GM12878 (cell line): ENCODE results near the gene MRPL53. TPM values are rescaled to one million over a fixed set of nuclear protein-coding genes. Genes with fewer than 3 reads are reported as not detected.

Source experiments
- BACH1 ChIP-seq: fragments of 450-650 bp; IDR thresholded peaks from 2 replicates; pipeline ENCODE4 v1.6.1; 2017; ENCODE audit warnings: mild to moderate bottlenecking, borderline replicate concordance
- BHLHE40 ChIP-seq, 2 experiments: fragments of 450-650 bp in 1 of 2; IDR thresholded peaks; 2 replicates each; pipeline ENCODE4 v1.6.1; 2011 to 2017; ENCODE audit warnings: low read depth in 2 of 2, borderline replicate concordance in 1 of 2, improper control_type of control experiment in 1 of 2, low read length in 1 of 2, mild to moderate bottlenecking in 1 of 2
- CHD2 ChIP-seq: IDR thresholded peaks from 2 replicates; pipeline ENCODE4 v1.6.1; 2011; ENCODE audit warnings: low read depth, low read length, improper control_type of control experiment, borderline replicate concordance
- DPF2 ChIP-seq: fragments of 450-650 bp; IDR thresholded peaks from 2 replicates; pipeline ENCODE4 v1.6.1; 2017; ENCODE audit warnings: mild to moderate bottlenecking
- ETV6 ChIP-seq, 2 experiments: fragments of 450-650 bp in 1 of 2; IDR thresholded peaks in 1 of 2; conservative IDR thresholded peaks in 1 of 2; 2 replicates each; pipeline ENCODE4 v1.6.1; 2014; ENCODE audit warnings: antibody characterized with exemption in 1 of 2, borderline replicate concordance in 1 of 2, low read depth in 1 of 2, mild to moderate bottlenecking in 1 of 2, moderate library complexity in 1 of 2
- GABPA ChIP-seq: IDR thresholded peaks from 2 replicates; pipeline ENCODE4 v1.6.1; 2014; ENCODE audit warnings: antibody characterized with exemption, low read depth, mild to moderate bottlenecking, inconsistent platforms
- HDAC2 ChIP-seq: fragments of 200-600 bp; sonication (generic); IDR thresholded peaks from 2 replicates; pipeline ENCODE4 v1.6.1; 2017
- MEF2B ChIP-seq: fragments of 450-650 bp; IDR thresholded peaks from 2 replicates; pipeline ENCODE4 v1.6.1; 2018; ENCODE audit warnings: mild to moderate bottlenecking, moderate library complexity; ENCODE audit not compliant: partially characterized antibody, poor library complexity, severe bottlenecking
- MXI1 ChIP-seq: fragments of 150-350 bp; IDR thresholded peaks from 2 replicates; pipeline ENCODE4 v1.6.1; 2011; ENCODE audit warnings: low read depth, mild to moderate bottlenecking, inconsistent platforms, low read length, improper control_type of control experiment
- NBN ChIP-seq: fragments of 450-650 bp; IDR thresholded peaks from 2 replicates; pipeline ENCODE4 v1.6.1; 2016
- PAX5 ChIP-seq: IDR thresholded peaks from 2 replicates; pipeline ENCODE4 v1.6.1; 2011; ENCODE audit warnings: low read depth, low read length, borderline replicate concordance
- POLR2A ChIP-seq: IDR thresholded peaks from 2 replicates; pipeline ENCODE4 v1.6.1; 2011; ENCODE audit warnings: low read depth, mild to moderate bottlenecking, low read length
- POLR2AphosphoS2 ChIP-seq: IDR thresholded peaks from 2 replicates; pipeline ENCODE4 v1.6.1; 2011; ENCODE audit warnings: low read depth, mild to moderate bottlenecking, low read length, improper control_type of control experiment, moderate library complexity
- POLR2AphosphoS5 ChIP-seq: IDR thresholded peaks from 2 replicates; pipeline ENCODE4 v1.6.1; 2011; ENCODE audit warnings: mild to moderate bottlenecking, low read length, inconsistent platforms
- STAT1 ChIP-seq: fragments of 450-650 bp; conservative IDR thresholded peaks from 2 replicates; pipeline ENCODE4 v1.6.1; 2014; ENCODE audit warnings: antibody characterized with exemption, mild to moderate bottlenecking
- STAT3 ChIP-seq: IDR thresholded peaks from 2 replicates; pipeline ENCODE4 v1.6.1; 2011; ENCODE audit warnings: low read depth, low read length, improper control_type of control experiment
- polyA plus RNA-seq, 11 experiments: library from polyadenylated mRNA; depleted of rRNA in 4 of 11; unstranded in 6 of 11; stranded (reverse) in 5 of 11; fragments of >200 nt; fragmentation: Nextera tagmentation in 4 of 11; fragmentation: Illumina TruSeq in 1 of 11; extraction: Ambion mirVana in 4 of 11; extraction: Trizol in 1 of 11; gene quantifications; 1 replicate in 1 of 11; 2 replicates in 10 of 11; pipeline versions ENCODE4 v1.2.1 to v1.2.3, GENCODE V29; 2011 to 2016; ENCODE audit warnings: inconsistent platforms in 2 of 11, missing spikeins in 2 of 11, low read depth in 1 of 11
- total RNA-seq, 4 experiments: library from RNA; depleted of rRNA in 3 of 4; stranded (reverse); fragments of >200 nt in 3 of 4; fragmentation: Illumina TruSeq in 1 of 4; extraction: Trizol in 1 of 4; gene quantifications; 2 replicates each; pipeline versions ENCODE4 v1.2.1 to v1.2.3, GENCODE V29; 2013 to 2021
- TF ChIP-seq, protein P1 (sequence below), 3 experiments: IDR thresholded peaks in 2 of 3; conservative IDR thresholded peaks in 1 of 3; 2 replicates each; pipeline ENCODE4 v1.5.1; 2011; ENCODE audit warnings: low read depth in 3 of 3, low read length in 3 of 3, mild to moderate bottlenecking in 3 of 3, control low read depth in 2 of 3, moderate library complexity in 2 of 3, inconsistent platforms in 1 of 3, mixed read lengths in 1 of 3; ENCODE audit not compliant: control insufficient read depth in 2 of 3, insufficient read depth in 1 of 3; ENCODE audit errors: extremely low read depth in 1 of 3
- TF ChIP-seq, protein P2 (sequence below): IDR thresholded peaks from 2 replicates; pipeline ENCODE4 v1.6.1; 2012; ENCODE audit warnings: low read depth, low read length, improper control_type of control experiment
- TF ChIP-seq, protein P3 (sequence below): IDR thresholded peaks from 2 replicates; pipeline ENCODE4 v1.6.1; 2011; ENCODE audit warnings: borderline replicate concordance, low read depth, mild to moderate bottlenecking, moderate library complexity, mixed read lengths, low read length; ENCODE audit not compliant: insufficient read depth; ENCODE audit errors: extremely low read length
- TF ChIP-seq, protein P4 (sequence below): fragments of 450-650 bp; IDR thresholded peaks from 2 replicates; pipeline ENCODE4 v1.6.1; 2017; ENCODE audit warnings: mild to moderate bottlenecking, moderate library complexity

Gene MRPL53
- total and polyA plus RNA-seq, 10 of the 15 experiments (the other 5 are each of a cell fraction or from before 2014, with no cell fraction given): 15.1 to 167 (median 80.9) TPM

DNA sequence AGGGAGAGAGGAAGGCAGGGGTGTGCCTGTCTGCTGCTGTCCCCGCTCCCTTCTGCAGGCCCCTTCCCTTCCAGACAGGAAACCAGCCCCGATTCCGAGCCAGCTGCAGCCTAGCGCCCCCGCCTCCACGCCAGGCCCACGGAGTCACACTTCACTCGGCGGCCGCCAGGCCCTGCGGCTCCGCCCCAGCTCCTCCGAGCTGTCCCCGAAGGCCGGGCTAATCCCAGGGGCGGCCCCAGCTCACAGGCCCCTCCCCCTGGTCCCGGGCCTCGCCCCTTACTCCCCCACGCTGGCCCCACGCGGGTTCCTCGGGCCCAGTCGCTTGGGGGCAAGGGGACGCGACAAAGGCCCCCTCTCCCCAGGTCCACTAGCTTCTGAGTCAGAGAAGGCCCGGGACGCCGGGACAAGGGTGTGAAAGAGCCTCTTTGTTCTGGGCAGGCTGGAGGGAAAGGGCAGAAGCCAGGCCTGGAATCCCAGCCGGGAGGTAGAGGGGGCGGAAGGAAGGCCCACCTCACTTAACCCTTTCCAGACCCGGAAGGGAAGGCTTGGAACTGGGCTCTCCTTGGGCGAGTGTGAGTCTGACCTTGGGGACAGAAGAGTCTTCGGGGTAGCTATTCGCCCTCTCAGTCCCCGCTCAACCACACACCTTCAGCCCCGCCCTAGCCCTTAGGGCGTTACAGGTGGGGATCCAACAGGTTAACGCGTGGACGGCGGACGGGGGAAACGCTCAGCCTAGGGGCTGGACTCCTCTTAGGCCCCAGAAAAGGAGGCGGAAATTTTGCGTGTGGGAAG, 31.9 kb downstream of the MRPL53 start (continued):
- TF ChIP-seq, protein P1, sequence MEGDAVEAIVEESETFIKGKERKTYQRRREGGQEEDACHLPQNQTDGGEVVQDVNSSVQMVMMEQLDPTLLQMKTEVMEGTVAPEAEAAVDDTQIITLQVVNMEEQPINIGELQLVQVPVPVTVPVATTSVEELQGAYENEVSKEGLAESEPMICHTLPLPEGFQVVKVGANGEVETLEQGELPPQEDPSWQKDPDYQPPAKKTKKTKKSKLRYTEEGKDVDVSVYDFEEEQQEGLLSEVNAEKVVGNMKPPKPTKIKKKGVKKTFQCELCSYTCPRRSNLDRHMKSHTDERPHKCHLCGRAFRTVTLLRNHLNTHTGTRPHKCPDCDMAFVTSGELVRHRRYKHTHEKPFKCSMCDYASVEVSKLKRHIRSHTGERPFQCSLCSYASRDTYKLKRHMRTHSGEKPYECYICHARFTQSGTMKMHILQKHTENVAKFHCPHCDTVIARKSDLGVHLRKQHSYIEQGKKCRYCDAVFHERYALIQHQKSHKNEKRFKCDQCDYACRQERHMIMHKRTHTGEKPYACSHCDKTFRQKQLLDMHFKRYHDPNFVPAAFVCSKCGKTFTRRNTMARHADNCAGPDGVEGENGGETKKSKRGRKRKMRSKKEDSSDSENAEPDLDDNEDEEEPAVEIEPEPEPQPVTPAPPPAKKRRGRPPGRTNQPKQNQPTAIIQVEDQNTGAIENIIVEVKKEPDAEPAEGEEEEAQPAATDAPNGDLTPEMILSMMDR (IDR thresholded peaks at IDR 0.05 in 2 of 3, conservative IDR thresholded peaks at IDR 0.05 in 1 of 3; ENCODE audit: control insufficient read depth in 2 of 3, extremely low read depth in 1 of 3, insufficient read depth in 1 of 3, low read depth in 3 of 3, low read length in 3 of 3): peak in 2 of 3 experiments; percentile 19 to 38; a peak in 3 of 6 replicates
- TF ChIP-seq, protein P2, sequence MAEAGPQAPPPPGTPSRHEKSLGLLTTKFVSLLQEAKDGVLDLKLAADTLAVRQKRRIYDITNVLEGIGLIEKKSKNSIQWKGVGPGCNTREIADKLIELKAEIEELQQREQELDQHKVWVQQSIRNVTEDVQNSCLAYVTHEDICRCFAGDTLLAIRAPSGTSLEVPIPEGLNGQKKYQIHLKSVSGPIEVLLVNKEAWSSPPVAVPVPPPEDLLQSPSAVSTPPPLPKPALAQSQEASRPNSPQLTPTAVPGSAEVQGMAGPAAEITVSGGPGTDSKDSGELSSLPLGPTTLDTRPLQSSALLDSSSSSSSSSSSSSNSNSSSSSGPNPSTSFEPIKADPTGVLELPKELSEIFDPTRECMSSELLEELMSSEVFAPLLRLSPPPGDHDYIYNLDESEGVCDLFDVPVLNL: no peak
- peak; percentile 54; the same call in 1 of the 2 replicates for TF ChIP-seq POLR2AphosphoS5
- TF ChIP-seq, protein P3, sequence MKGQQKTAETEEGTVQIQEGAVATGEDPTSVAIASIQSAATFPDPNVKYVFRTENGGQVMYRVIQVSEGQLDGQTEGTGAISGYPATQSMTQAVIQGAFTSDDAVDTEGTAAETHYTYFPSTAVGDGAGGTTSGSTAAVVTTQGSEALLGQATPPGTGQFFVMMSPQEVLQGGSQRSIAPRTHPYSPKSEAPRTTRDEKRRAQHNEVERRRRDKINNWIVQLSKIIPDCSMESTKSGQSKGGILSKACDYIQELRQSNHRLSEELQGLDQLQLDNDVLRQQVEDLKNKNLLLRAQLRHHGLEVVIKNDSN: no peak
- peak; percentile 77 for TF ChIP-seq POLR2A
- TF ChIP-seq MEF2B: peak; percentile 56
- TF ChIP-seq HDAC2: no peak
- TF ChIP-seq ETV6 (conservative IDR thresholded peaks at IDR 0.05 in 1 of 2, IDR thresholded peaks at IDR 0.05 in 1 of 2; ENCODE audit: borderline replicate concordance in 1 of 2, low read depth in 1 of 2): no peak
- TF ChIP-seq STAT1: no peak
- peak; percentile 56; the same call in 1 of the 2 replicates for TF ChIP-seq MXI1
- peak; percentile 45; the same call in 1 of the 2 replicates for TF ChIP-seq CHD2
- no peak for TF ChIP-seq GABPA
- peak; percentile 83; the same call in 1 of the 2 replicates for TF ChIP-seq BACH1
- peak; percentile 44; the same call in 1 of the 2 replicates for TF ChIP-seq POLR2AphosphoS2
- TF ChIP-seq STAT3: no peak
- TF ChIP-seq NBN: peak; percentile 63; the same call in 1 of the 2 replicates
- TF ChIP-seq, protein P4, sequence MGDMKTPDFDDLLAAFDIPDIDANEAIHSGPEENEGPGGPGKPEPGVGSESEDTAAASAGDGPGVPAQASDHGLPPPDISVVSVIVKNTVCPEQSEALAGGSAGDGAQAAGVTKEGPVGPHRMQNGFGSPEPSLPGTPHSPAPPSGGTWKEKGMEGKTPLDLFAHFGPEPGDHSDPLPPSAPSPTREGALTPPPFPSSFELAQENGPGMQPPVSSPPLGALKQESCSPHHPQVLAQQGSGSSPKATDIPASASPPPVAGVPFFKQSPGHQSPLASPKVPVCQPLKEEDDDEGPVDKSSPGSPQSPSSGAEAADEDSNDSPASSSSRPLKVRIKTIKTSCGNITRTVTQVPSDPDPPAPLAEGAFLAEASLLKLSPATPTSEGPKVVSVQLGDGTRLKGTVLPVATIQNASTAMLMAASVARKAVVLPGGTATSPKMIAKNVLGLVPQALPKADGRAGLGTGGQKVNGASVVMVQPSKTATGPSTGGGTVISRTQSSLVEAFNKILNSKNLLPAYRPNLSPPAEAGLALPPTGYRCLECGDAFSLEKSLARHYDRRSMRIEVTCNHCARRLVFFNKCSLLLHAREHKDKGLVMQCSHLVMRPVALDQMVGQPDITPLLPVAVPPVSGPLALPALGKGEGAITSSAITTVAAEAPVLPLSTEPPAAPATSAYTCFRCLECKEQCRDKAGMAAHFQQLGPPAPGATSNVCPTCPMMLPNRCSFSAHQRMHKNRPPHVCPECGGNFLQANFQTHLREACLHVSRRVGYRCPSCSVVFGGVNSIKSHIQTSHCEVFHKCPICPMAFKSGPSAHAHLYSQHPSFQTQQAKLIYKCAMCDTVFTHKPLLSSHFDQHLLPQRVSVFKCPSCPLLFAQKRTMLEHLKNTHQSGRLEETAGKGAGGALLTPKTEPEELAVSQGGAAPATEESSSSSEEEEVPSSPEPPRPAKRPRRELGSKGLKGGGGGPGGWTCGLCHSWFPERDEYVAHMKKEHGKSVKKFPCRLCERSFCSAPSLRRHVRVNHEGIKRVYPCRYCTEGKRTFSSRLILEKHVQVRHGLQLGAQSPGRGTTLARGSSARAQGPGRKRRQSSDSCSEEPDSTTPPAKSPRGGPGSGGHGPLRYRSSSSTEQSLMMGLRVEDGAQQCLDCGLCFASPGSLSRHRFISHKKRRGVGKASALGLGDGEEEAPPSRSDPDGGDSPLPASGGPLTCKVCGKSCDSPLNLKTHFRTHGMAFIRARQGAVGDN: peak; percentile 64; the same call in 1 of the 2 replicates
- peak; percentile 57; the same call in 1 of the 2 replicates for TF ChIP-seq DPF2
- peak; percentile 27 to 86; a peak in 3 of 4 replicates for TF ChIP-seq BHLHE40 (IDR thresholded peaks at IDR 0.05; ENCODE audit: borderline replicate concordance in 1 of 2, low read depth in 2 of 2, low read length in 1 of 2)
- peak; percentile 67; the same call in 1 of the 2 replicates for TF ChIP-seq PAX5
